GM19328 (cell line): ENCODE data around the gene IL17B.
"Not testable (repeated sequence)": the region's sequence is repeated elsewhere in the genome, so short reads cannot be mapped to it uniquely, and the experiment has no call there.

Source experiments
- ATAC-seq: cut with Tn5 transposase; IDR thresholded peaks from one replicate; pipeline ENCODE4 v1.9.1; 2021; ENCODE audit warnings: mild to moderate bottlenecking, moderate library complexity; ENCODE audit not compliant: unreplicated experiment

The IL17B gene

GRCh38 chr5:149403923-149404745, 25.0 kb upstream of the IL17B start:
- no peak for ATAC-seq

- ATAC-seq: no peak
These were observed 23.2 kb upstream of the IL17B start for GRCh38 chr5:149402291-149402690.

GRCh38 chr5:149401051-149401450, 22.0 kb upstream of the IL17B start:
- ATAC-seq: no peak

- ATAC-seq: no peak
These were observed 21.2 kb upstream of the IL17B start for GRCh38 chr5:149400304-149400703.

GRCh38 chr5:149399775-149400174, 20.7 kb upstream of the IL17B start:
- no peak for ATAC-seq

GRCh38 chr5:149398747-149399266, 19.7 kb upstream of the IL17B start:
- not testable (repeated sequence) for ATAC-seq

- ATAC-seq: no peak
These were observed 18.4 kb upstream of the IL17B start for GRCh38 chr5:149397530-149397929.

GRCh38 chr5:149394996-149395395, 15.9 kb upstream of the IL17B start:
- ATAC-seq: not testable (repeated sequence)

GRCh38 chr5:149392718-149393117, 13.6 kb upstream of the IL17B start:
- no peak for ATAC-seq

GRCh38 chr5:149391524-149391923, 12.4 kb upstream of the IL17B start:
- ATAC-seq: no peak

GRCh38 chr5:149391076-149391475, 12.0 kb upstream of the IL17B start:
- not testable (repeated sequence) for ATAC-seq

GRCh38 chr5:149389552-149390495, 10.7 kb upstream of the IL17B start:
- no peak for ATAC-seq

GRCh38 chr5:149388498-149389190, 9.6 kb upstream of the IL17B start:
- no peak for ATAC-seq

GRCh38 chr5:149387982-149388381, 8.9 kb upstream of the IL17B start:
- no peak for ATAC-seq

GRCh38 chr5:149387081-149387631, 8.1 kb upstream of the IL17B start:
- ATAC-seq: no peak

- no peak for ATAC-seq
These were observed 7.1 kb upstream of the IL17B start for GRCh38 chr5:149386166-149386565.

GRCh38 chr5:149383399-149383798, 4.3 kb upstream of the IL17B start:
- no peak for ATAC-seq

GRCh38 chr5:149382517-149383220, 3.6 kb upstream of the IL17B start:
- no peak for ATAC-seq

GRCh38 chr5:149381986-149382338, 2.9 kb upstream of the IL17B start:
- no peak for ATAC-seq
